GM10847 (cell line): ENCODE measurements around the gene DDX28.
A peak's percentile ranks its signal among the peaks of the same experiment; 100 is the strongest.

Experiments
- POLR2A ChIP-seq: IDR thresholded peaks from 2 replicates; pipeline ENCODE4 v1.6.1; 2011; ENCODE audit not compliant: insufficient read length; ENCODE audit errors: extremely low read depth

Gene DDX28, protein sequence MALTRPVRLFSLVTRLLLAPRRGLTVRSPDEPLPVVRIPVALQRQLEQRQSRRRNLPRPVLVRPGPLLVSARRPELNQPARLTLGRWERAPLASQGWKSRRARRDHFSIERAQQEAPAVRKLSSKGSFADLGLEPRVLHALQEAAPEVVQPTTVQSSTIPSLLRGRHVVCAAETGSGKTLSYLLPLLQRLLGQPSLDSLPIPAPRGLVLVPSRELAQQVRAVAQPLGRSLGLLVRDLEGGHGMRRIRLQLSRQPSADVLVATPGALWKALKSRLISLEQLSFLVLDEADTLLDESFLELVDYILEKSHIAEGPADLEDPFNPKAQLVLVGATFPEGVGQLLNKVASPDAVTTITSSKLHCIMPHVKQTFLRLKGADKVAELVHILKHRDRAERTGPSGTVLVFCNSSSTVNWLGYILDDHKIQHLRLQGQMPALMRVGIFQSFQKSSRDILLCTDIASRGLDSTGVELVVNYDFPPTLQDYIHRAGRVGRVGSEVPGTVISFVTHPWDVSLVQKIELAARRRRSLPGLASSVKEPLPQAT

DNA sequence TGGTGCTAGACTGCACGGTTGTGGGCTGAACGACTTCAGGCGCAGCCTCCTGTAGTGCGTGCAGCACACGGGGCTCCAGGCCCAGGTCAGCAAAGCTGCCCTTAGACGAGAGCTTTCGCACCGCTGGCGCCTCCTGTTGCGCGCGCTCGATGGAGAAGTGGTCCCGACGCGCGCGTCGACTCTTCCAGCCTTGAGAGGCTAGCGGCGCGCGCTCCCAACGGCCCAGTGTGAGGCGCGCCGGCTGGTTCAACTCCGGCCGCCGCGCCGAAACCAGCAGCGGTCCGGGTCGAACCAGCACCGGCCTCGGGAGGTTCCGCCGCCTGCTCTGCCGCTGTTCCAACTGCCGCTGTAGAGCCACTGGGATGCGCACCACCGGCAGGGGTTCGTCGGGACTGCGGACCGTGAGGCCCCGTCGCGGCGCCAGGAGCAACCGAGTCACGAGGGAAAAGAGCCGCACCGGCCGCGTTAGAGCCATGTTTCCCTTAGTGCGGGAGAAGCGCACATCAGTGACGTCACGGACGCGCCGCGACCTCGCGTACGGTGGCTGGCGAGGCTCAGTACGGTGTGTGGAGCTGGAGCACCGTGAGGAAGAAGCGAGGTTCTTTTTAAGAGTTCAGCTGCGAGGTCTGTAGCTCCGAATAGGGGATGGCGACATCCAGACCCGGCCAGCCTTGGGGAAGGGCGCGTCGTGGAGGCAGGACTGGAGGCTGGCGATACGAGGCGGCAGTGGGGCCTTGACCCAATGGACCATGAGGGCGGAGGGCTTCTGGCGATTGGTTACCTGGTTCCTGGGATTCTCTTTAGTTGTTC is at the start of gene DDX28, which contains the start of gene DUS2:
Gene DDX28 (minus strand): TSS at position 505 of the 810 bp plus-strand sequence. CDS start 30 bp downstream, at position 475.
Gene DUS2 (plus strand): TSS at position 557 of the 810 bp plus-strand sequence. CDS start 14,740 bp downstream, outside the sequence.
- peak; percentile 77 for TF ChIP-seq POLR2A

DNA sequence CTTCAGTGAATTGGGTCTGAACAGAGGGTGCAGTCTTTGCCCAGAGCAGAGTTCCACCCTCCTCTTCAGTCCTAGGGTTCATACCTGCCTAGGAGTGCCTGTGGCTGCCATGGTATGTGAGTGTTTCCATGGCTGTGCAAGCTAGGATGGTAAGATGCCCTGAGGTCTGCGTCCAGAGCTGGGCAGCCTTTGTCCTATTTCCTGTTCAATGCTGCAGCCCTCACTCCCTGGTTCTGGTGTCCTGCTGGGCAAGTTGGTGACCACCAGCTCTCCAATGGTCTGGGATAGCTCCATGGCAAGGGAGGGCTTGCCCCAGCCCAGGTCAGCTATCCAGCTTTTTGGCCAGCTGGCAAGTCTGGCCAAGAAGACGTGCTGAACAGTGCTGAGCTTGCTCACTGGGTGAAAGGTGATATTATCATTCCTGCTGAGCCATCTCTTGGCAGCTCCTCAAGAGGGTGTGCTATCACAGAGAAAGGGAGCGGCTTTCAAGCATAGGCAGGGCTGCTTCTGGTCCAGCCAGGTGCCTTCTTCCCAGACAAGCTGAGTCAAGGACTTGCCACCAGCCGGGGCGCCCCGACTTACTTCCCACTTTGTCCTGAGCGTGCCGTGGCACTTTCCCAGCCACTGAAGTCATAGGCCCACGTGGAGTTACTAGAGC is 49.1 kb upstream of the DDX28 start:
- TF ChIP-seq POLR2A: no peak

DNA sequence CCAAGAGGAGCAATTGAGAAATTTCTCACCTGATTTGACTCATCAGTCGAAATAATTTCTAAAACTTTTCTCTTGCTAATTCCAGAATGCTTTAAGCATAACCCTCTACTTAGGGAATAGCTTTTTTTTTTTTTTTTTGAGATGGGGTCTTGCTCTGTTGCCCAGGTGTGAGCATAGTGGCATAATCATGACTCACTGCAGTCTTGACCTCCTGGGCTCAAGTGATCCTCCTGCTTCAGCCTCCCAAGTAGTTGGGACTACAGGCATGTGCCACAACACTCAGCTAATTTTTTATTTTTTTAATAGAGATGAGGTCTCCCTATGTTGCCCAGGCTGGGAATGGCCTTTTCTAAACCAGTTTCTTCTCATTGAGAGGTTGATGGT is 48.5 kb upstream of the DDX28 start:
- no peak for TF ChIP-seq POLR2A

DNA sequence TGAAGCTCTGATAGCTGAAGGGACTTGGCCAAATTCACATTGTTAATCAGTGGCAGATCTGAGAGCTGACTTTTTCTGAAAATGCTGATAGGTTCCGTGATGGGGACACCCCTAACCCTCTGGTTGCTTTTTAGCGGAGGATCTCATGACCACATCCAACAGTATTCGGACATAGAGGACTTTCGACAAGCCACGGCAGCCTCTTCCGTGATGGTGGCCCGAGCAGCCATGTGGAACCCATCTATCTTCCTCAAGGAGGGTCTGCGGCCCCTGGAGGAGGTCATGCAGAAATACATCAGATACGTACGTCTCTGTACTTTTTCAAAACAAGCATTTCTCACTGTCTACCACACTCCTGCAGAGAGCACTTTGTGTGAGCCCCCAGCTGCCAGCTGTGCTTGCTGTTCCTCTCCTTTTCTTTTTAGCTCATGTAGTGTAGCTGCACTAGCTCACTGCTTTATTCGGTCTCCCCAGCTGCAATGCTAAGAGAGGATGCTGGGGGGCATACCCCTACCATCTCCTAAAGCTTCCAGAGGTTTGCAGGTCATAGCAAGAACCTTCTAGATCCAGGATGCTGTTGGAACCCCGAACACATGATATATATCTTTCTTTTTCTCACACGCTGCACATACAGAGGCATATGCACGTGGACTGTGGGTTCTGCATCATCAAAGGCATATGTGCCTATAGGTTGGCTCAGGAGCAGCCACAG is 47.9 kb upstream of the DDX28 start:
- no peak for TF ChIP-seq POLR2A

DNA sequence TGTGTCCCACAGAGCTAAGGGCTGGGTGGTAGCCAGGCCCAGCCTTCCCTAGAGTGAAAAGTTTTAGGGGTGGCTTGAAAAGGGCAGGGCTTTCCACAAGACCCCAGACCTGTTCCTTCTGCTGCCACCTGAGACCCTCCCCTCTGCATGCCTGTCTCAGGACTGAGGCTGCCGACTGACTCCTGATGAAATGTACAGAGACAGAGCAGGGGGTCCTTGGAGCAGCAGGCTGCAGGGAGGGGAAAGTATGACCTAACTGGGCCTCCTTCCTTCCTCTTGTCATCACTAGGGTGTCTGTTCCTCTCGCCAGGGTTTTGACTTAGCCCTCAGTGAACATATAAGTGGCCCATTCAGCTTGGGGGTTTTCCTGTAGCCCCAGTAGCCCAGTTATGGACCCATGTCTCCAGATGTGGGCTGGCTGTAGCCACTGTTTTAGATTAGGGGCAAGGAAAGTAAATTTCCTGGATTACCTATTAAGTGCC is 47.3 kb upstream of the DDX28 start:
- no peak for TF ChIP-seq POLR2A

DNA sequence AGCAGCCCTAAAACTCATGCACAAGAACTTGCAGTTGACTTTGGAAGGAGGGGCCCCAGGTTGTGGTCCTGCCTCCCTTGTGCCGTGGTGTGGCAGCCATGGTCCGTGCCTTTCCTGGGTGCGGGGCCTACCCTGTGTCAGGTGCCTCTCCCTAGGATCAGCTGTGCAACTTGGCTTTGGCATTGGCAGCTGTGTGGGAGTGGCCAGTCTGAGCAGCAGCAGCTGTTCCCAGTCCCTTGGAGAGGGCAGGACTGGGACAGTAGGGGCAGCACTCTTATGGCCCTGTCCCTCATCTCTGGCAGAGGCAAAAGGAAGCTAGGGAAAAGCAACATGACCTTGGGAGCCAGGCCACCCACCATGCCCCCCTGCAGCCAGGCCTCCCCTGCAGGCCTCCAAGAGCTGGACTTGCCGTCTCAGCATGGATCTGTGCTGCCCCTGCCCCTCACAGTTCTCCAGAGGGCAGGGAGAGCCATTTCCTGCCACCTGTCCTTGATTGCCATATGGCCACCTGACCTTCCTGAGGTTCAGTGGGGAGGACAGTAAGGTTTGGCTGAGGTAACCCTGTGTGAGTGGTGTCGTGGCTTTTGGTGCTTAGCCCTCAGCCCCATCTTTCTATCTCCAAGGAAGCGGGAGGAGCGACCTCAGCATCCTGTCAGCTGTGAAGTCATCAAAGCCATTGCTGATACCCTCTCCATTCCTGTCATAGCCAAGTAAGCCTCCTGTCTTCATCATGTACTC is 46.6 kb upstream of the DDX28 start:
- TF ChIP-seq POLR2A: no peak

DNA sequence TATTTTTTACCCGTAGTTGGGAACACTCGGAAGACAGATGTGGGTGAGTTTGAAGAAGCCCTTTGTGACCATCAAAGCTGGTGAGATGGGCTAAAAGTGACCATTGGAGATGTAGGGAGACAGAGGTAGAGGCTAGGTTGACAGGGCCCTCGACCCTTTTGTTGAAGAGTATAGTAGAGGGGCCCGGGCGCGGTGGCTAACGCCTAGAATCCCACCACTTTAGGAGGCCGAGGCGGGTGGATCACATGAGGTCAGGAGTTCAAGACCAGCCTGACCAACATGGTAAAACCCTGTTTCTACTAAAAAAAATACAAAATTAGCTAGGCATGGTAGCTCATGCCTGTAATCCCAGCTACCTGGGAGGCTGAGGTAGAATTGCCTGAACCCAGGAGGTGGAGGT is 45.9 kb upstream of the DDX28 start:
- TF ChIP-seq POLR2A: no peak

DNA sequence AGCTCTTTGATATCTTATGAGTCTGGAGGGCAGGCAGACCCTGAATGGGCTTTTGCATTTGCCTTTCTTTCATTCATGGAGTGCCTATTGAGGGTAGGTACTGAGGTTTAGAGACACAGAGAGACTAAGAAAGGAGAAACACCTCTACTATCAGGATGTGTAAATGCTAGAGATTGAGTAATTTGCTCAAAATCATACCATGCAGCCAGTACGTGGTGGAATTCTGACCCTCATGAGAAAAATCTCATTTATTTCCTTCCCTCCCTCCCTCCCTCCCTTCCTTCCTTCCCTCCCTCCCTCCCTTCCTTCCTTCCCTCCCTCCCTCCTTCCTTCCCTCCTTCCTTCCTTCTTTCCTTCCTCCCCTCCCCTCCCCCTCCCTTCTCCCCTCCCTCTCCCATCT is 43.7 kb upstream of the DDX28 start:
- no peak for TF ChIP-seq POLR2A

DNA sequence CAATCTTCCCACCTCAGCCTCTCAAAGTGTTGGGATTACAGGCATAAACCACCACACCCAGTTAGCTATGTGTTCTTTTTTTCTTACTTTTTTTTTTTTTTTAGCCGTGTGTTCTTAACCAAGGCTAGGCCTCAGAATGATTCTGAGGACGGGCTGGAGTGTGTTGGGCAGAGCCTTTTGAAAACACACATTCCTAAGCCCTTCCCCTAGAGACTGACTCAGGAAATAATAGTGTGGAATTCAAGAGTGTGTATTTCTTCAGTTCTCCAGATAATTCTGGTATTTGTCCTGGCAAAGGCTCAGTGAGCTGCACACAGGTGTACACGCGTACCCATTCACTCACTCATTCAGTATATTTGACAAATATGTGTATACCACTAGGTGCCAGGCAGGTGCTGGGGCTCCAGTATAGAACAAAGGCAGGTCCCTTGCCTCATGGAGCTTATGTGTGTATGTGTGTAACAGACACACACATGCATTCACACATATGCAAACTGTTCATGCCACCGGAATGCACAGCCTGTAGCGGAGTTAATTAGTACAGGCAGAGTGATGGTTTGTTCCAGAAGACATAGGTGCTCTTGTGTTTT is 42.8 kb upstream of the DDX28 start:
- no peak for TF ChIP-seq POLR2A

DNA sequence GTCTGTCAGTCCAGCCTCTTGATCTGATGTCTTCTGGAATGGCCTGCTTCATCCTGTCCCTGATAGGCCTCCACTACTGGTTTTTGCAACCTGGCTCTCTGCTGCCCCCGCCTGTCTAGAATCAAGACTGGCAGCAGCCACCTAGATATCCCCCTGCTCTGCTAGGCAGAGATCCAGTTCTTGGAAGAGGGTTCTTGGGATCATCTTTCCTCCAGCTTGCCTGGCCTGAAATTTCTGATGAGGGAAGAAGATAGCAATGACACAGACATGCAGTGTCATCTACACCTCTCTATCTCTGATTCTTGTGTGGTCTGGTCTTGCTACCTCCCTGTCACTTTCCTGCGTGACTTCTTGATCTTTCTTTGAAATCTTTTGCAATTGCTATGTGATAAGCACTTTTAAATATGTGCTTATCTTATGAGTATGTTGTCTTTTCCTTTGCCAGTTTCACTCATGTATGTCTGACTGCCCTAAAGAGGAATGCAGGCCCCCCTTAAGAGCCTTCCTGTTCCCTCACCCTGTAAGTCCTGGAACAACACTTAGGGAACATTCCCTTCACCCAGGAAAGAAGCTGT is 41.8 kb upstream of the DDX28 start:
- TF ChIP-seq POLR2A: no peak

DNA sequence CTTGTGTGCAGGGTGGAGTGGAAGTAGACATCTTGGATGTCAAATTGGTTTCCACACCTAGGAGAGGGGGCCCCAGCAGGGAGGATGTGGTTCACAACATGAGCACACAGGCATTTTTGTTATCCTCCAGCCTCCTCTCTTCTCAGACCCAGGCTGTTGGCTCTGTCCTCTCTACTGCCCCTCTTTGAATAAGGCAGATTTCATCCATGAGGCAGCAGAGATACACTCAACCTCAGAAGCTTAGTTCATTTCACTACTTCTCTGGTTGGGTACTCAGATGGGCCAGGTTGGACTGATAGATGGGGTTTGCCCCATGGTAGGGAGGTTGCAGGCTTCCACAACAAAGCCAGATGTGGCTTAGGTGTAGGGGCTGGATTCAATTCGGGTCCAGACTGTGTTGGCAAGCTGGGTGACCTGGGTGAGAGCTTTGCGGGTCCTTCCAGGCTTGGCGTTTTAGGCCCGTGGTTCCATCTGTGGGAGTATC is 39.9 kb upstream of the DDX28 start:
- TF ChIP-seq POLR2A: no peak

DNA sequence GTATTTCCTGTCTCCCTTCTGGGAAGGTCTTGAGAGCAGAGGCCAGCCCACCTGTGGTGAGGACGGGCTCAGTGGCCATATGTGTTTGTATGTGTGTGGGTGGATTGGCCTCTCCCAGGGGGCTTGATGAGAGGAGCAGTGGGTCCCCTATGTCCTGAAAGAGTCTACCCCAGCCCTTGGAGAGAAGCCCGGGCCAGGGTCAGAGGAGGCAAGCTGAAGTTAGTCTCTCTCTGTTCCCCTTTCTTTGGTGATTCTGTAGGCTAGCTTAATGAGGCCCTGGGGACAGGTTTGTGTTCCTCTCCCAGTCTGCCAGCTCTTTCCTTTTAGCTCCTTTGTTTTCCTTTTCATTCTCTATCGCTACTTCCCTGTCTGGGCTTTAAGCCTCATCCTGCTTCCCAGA is 38.4 kb upstream of the DDX28 start:
- no peak for TF ChIP-seq POLR2A

DNA sequence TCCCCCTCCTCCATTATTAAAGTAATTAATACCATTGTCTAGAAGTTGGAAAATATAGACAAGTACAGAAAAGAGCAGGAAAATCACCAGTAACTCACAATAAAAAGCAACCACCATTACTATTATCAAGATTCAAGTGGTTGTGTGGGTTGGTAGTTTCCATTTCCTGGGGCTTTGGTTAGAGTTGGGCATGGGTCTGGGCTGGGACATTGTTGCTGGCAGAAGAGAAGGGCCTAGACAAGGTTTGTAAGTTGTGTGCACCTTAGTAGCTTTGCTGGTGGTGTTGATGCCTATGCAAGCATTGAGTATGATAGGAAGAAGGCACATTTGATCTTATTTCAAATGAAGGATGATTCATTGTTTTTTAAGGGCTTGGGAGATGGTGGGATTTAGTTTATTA is 36.8 kb upstream of the DDX28 start:
- TF ChIP-seq POLR2A: no peak
